ENCODE results near the gene IGSF8.

IGSF8 gene

GRCh38 chr1:160063176-160063575, 35.2 kb downstream of the IGSF8 start:
- TF ChIP-seq CTCF (IDR thresholded peaks at IDR 0.05; ENCODE audit: extremely low read depth, missing control alignments) = no peak
- no peak for DNase-seq (ENCODE audit: low spot score)

- no peak for DNase-seq (ENCODE audit: low spot score)
- no peak for TF ChIP-seq CTCF (IDR thresholded peaks at IDR 0.05; ENCODE audit: extremely low read depth, missing control alignments)
Measured at GRCh38 chr1:160062230-160062532, 36.2 kb downstream of the IGSF8 start.

- no peak for DNase-seq (ENCODE audit: low spot score)
Measured at GRCh38 chr1:160061369-160062229, 36.8 kb downstream of the IGSF8 start.

GRCh38 chr1:160058087-160058486, 40.3 kb downstream of the IGSF8 start:
- TF ChIP-seq CTCF (IDR thresholded peaks at IDR 0.05; ENCODE audit: extremely low read depth, missing control alignments) = no peak
- DNase-seq (ENCODE audit: low spot score) = no peak

More at GRCh38 chr1:160061369-160062229, 36.8 kb downstream of the IGSF8 start:
- TF ChIP-seq CTCF (IDR thresholded peaks at IDR 0.05; ENCODE audit: extremely low read depth, missing control alignments) = peak; percentile 1

GRCh38 chr1:160056648-160057169, 41.7 kb downstream of the IGSF8 start:
- no peak for TF ChIP-seq CTCF (IDR thresholded peaks at IDR 0.05; ENCODE audit: extremely low read depth, missing control alignments)
- no peak for DNase-seq (ENCODE audit: low spot score)

GRCh38 chr1:160053548-160054365, 44.7 kb downstream of the IGSF8 start:
- no peak for TF ChIP-seq CTCF (IDR thresholded peaks at IDR 0.05; ENCODE audit: extremely low read depth, missing control alignments)
- DNase-seq (ENCODE audit: low spot score) = no peak

GRCh38 chr1:160052936-160053335, 45.5 kb downstream of the IGSF8 start:
- TF ChIP-seq CTCF (IDR thresholded peaks at IDR 0.05; ENCODE audit: extremely low read depth, missing control alignments) = no peak
- no peak for DNase-seq (ENCODE audit: low spot score)

All from GM20000 (cell line).